GM21786 (cell line): ENCODE results near the gene POLR1E.
A peak's percentile ranks its signal among the peaks of the same experiment; 100 is the strongest.
"Not testable (repeated sequence)": the region's sequence is repeated elsewhere in the genome, so short reads cannot be mapped to it uniquely, and the experiment has no call there.

Experiments
- ATAC-seq: cut with Tn5 transposase; IDR thresholded peaks from one replicate; pipeline ENCODE4 v1.9.1; 2021; ENCODE audit not compliant: unreplicated experiment

The POLR1E gene

DNA sequence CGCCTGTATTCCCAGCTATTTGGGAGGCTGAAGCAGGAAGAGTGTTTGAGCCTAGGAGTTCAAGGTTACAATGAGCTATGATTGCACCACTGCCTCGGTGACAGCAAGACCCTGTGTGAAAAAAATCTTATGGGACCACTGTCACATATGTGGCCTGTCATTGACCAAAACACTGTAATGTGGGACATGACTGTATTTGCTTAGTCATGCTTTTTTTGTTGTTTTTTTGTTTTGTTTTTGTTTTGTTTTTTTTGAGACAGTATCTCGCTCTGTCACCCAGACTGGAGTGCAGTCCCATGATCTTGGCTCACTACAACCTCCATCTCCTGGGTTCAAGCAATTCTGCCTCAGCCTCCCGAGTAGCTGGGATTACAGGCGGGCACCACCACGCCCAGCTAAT, 13.5 kb downstream of the POLR1E start:
- ATAC-seq, result no peak

DNA sequence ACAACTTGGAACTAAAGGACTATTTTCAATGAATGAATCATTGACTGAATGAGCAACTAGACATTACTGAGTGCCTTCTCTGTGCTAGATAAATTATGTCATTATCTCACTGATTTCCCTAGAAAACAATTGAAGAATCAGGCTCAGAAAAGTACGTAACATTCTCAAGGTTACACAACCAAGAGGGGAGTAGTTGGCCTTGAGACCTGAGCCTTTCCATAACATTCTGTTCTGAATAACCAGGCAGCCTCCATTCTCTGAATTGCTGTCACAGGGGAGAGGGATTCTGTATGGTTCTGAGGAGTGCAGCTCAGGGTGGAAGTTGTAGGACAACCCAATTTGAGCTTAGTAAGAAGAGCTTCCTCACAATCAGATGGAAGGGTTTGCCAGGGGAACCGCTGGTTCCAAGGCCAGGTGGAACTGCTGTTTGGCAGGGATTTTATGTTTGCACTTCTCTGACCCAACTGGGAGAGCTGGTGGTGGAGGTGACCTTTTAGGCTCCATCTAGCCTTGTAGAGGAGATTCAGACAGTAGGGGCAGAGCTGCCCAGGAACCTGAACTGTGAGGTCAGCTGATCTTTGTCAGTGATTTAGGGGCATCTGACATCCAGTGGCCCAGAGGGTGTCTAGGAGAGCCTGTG, 16.3 kb downstream of the POLR1E start:
- no peak for ATAC-seq

DNA sequence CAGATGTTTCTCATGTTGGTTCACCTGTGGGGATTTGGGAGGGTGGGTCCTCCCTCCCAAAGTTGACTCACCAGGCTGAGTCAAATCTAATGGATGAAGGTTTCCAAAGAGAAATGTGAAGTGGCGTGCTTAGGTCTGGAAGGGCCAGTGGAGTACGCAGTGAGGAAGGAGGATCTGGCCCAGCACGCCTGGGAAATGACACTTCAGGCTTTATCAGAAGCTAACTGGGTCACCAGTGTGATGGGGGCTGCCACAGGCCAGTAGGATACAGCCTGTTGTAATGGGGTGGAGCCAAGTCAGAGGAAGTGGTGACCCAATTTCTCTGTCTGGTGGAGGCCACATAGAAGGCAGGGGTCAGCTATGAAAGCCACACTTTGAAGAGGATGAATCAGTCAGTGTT, 18.0 kb downstream of the POLR1E start:
- no peak for ATAC-seq

DNA sequence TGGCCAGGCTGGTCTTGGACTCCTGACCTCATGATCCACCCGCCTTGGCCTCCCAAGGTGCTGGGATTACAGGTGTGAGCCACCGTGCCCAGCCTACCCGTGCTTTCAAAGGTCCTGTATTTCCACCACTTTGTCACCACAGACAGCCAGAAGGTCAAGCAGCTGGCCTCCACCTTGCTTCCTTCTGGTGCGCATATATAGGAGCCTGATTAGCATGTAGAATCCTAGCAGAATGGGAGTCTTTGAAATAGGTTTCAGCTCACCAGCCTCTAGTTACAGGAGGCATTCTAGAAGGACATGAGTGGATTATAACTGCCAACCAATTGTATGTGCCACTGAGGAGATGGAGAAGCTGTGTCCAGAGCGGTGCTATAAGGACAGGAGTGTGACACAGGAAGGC, 18.9 kb downstream of the POLR1E start:
- ATAC-seq, result no peak

DNA sequence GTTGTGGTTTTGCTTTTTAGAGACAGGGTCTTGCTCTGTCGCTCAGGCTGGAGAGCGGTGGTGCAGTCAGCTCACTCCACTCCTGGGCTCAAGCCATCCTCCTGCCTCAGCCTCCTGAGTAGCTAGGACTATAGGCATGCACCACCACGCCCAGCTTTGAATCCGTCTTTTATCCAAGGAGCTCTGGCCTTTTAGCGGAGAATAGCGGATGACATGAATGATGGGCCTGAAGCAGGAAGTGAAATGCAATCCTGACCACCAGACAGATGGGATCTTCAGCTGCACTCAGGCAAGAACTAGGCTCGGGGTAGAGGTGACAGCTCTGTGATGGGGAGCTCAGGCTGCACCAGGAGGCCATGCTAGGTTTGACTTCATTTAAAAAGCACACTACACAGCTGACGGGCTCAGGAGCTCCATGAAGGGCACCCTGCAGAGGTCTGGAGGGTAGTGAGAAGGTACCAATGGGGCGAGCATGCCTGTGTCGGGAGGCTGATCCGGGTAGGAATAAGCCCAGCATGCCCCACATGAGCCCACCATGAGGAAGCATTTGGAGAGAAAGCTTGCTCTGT, 21.9 kb downstream of the POLR1E start:
- ATAC-seq, result no peak

DNA sequence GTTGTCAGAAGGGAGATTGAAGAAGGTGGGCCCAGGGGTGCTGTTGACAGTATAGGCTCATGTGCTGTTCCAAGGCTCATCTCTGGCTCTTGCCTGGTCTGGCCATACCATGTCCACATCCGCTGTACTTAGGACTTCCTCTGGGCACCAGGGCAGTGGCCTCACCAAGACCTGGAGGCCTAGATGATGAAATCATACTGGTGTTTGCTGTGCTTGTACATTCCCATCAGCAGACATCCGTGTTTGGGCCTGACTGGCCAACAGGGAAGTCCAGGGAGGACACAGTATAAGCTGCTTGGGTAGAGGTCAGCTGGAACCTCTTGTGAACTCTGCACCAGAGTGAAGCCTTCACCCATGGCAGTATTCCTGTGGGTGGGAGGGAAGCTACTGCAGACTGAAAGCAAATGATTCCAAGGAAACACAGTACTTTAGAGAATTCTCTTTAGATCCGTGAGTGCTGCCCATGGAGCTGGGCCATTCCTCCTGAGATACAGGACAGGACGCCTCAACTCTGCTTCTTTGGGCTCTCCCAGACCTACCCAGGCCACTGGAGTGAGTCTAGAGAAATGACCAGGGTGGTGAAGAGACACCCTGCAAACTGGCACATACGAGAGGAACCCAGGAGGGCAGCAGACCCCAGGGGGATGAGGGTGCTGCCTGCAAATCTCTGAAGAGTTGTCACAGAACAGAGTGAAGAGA, 22.5 kb downstream of the POLR1E start:
- ATAC-seq, result no peak

DNA sequence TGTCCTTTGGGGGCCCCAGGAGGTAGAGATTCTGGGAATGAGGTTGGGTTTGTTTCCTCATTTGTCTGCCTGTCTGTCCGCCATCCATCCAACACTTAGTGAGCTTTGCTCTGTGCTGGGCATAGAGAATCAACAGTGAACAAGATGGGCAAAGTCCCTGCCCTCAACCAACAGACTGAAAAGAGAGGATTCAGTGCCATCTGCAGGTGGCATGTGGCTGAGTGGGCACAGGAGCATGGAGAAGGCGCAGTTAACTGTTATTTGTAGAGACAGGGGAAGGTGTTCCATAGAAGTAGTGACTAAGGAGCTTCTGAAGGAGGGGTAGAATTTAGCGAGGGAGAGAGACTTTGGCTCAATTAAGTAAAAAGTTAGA, 23.1 kb downstream of the POLR1E start:
- no peak for ATAC-seq

DNA sequence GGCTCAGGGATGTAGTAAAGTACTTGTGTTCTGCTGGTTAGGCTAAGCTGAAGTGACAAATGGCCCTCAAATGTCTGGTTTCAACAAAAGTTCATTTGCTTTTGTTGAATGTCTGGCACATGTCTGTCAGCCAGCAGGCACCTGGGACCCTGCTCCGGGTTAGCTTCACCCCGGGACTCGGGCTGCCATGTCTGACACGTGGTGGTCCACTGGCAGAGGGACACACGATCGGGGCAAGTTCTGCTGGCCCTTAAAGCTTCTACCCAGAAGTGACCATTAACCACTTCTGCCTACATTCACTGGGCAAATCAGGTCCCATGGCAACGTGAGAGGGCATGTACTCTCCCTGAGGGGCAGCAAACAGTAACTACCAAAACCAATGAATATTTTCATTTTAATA, 23.8 kb downstream of the POLR1E start:
- no peak for ATAC-seq

DNA sequence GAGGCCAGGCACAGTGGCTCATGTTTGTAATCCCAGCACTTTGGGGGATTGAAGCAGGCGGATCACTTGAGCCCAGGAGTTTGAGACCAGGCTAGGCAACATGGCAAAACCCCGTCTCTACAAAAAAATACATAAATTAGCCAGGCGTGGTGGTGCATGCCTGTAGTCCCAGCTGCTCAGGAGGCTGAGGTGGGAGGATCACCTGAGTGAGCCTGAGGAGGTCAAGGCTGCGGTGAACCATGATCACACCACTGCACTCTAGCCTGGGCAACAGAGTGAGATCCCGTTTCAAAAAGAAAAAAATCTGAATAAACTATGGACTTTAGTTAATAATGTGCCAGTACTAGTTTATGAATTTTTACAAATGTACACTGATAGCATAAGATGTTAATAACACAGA, 24.3 kb downstream of the POLR1E start:
- not testable (repeated sequence) for ATAC-seq

DNA sequence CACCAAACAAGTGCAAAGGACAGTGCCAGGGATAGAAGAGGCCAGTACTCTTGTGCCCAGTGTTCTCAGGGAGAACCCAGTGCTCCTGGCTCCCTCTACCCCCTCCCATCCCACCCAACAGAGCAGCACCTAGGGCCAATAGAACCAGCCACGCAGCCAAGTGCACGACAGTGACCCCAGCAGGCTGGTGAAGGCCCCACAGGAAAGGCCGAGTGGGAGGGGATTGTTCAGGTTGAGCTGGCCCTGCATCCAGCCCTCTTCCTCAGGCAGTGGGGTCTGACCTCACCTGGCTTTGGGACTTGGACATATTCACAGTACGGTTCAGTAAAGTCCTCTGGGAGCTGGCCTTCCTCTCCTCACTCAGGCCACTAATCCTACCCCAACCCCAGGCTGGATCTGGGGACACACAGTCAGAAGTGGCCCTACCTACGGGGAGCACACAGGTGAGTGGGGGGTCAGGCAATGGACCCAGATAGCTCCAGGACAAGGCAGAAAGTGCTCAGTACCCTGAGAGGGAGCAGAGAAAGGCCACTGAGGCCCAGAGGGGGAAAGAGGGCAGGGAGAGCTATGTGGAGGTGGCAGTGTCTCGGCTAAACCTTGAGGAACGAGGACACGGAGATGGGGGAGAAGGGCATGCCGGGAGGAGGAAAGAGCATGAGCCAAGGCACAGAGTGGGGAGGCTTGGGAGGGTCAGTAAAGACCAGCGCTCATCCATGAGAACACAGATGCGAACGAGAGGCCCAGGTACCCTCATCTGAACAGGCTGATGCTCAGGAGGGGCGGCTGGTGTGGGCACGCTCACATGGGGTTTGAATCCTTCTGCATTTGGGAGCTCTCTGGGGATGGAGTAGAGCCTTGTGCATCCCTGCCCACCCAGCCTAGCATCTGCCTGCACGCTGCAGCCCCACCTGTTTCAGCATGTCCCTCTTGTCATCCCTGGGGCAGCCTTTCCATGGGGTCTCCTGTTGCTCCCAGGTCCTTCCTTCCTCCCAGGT, 25.6 kb downstream of the POLR1E start:
- ATAC-seq, result no peak

DNA sequence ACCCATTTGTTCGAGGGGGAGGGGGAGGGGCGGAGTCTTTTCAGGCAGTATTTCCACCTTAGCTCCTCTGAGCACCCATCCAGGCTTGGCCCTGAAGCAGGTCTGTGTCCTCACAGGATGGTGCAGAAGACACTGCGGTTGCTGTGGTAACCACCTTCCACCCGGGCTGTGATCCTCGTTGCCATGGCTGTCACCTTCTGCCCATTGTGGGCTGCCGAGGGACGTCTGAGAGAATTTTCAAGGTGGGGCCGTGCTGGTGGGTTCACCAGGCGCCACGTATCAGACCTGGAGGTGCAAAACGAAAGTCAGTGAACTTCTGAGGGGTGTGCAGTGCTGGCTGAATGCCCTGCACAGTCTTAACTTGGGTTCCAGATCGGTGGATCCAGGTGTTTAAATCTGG, 26.7 kb downstream of the POLR1E start:
- no peak for ATAC-seq

DNA sequence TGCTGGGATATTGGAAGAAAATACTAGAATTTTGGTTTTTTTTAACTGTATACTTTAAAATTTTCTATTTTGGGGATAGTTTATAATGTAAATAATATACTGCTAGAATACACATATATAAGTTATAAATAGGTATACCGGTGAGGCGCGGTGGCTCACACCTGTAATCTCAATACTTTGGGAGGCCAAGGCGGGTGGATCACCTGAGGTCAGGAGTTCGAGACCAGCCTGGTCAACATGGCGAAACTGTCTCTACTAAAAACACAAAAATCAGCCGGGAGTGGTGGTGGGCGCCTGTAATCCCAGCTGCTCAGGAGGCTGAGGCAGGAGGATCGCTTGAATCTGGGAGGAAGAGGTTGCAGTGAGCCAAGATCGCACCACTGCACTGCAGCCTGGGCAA, 28.7 kb downstream of the POLR1E start:
- ATAC-seq, result not testable (repeated sequence)

DNA sequence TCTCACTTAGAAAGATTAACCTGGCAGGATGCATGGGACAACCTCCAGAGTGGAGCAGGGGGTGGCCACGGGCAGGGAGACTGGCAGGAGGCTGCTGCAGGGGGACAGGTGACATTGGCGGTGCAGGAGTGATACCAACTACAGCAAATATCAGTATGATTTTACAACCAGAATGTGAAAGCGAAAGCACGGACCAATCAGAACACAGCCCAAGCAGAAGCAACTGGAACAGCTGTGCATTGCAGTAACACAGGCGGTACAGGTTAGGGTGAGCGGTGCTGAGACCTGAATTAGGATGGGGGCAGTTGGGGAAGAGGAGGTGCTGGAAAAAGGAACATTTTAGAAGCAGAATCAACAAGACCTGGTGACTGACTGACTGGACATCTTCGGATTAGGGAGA, 29.3 kb downstream of the POLR1E start:
- ATAC-seq, result no peak

DNA sequence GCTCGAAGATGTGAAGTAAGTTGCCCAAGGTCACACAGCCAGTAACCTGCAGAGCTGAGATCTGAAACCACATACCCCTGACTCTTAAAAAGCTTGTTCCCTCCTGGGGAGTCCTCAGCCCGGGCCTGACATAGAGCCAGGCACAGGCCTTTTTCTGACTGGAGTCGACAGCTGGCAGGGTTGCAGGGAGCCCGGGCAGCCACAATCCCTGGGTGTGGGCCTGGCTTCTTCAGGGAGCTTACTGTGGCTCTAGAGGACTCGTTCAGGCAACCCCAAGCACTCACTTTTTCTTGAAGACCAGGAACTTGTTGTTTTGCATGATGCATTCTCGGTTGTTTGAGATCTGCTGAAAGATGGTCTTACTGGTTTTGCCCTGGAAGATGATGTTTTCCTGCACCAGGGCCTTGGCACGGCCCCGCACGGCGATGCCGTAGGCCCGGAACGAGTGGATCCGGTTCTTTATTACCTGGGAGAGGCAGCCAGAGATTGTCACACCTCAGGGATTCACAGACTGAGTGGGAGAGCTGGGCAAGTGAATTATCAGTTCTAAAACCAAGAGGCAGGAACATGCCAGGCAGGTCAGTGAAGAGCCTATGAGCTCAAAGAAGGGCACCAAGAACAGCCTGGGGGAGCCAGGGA, 30.0 kb downstream of the POLR1E start:
- no peak for ATAC-seq

DNA sequence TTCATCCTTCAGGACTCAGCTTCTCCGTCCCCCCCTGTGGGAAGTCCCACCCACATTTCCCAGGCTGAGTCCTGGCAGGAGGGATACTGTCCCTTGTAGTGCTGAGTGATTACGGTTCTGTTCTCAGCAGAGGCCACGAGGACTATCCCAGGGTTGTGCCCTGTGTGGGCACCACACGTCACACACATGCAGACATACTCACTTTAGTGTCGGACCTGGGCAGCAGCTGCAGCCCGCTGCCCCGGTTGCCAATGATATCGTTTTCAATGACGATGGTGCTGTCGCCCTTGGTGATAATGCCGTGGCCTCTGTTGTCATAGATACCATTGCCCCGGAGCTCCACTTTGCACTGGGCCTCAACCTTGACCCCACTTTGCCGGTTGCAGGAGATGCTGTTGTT, 32.2 kb downstream of the POLR1E start:
- no peak for ATAC-seq

DNA sequence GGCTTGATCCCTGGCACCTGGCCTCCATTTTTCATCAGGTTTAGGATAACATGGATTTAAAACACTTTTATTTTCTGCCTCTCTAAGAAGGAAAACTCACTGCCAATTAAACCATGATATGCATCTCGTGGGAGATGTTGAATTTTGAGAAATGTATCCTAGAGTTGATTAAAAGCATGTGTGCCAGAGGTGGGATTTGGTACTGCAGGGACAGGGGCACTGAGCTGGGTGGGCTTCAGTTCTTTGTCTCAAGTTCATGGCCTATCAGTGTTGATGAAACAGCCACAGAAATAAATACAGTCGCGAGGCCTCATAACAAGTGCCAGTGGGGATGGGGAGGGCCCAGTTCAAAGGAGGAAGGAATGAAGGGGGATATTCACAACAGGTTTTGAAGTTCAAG, 34.9 kb downstream of the POLR1E start:
- ATAC-seq, result no peak

DNA sequence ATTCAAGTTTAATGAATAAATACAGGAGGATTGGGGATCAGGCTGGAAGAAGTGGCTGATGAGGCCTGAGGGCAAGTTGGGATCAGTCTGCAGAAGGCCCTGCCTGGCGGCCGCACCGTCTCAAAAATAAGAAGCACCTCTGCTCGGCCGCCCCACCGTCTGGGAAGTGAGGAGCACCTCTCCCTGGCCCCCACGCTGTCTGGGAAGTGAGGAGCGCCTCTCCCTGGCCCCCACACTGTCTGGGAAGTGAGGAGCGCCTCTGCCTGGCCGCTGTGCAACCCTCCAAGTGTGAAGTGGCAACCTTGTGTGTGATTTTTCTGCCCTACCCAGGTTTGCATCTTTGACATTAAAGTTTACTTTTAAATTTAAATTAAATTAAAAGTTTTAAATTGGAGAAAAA, 35.4 kb downstream of the POLR1E start:
- ATAC-seq, result no peak

DNA sequence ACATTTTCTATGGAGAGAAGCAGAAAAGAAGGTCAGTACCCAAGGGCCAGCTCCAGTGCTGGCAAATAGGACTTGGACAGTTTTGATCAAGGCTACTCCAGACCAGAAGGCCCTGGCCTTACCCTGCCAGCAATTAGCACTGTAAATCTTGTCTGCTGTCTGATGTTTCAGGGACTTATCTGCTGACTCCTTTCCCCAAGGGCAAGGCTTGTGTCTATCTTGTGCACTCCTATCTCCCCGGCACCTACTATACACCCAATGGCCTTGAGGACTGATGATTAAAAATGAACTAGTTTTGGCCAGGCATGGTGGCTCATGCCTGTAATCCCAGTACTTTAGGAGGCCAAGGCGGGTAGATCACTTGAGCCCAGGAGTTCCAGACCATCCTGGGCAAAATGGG, 37.2 kb downstream of the POLR1E start:
- ATAC-seq, result no peak

DNA sequence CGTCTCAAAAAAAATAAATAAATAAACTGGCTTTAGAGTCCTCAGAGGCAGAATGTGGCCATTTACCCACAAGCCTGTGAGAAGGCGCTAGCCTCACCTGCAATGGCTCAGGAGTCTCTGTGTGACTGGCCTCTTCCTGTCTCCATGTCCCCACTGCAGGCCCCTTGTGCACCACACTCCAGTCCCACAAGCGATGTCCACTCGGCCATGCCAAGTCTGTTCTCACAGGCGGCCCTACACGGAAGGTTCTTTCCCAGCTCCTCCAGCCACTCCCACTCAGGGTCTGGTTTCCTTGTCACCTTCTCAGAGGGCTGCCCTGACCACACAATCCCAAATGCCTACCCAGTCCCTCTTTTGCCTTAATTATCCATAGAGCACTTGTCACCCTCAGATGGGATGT, 38.2 kb downstream of the POLR1E start:
- ATAC-seq, result no peak

DNA sequence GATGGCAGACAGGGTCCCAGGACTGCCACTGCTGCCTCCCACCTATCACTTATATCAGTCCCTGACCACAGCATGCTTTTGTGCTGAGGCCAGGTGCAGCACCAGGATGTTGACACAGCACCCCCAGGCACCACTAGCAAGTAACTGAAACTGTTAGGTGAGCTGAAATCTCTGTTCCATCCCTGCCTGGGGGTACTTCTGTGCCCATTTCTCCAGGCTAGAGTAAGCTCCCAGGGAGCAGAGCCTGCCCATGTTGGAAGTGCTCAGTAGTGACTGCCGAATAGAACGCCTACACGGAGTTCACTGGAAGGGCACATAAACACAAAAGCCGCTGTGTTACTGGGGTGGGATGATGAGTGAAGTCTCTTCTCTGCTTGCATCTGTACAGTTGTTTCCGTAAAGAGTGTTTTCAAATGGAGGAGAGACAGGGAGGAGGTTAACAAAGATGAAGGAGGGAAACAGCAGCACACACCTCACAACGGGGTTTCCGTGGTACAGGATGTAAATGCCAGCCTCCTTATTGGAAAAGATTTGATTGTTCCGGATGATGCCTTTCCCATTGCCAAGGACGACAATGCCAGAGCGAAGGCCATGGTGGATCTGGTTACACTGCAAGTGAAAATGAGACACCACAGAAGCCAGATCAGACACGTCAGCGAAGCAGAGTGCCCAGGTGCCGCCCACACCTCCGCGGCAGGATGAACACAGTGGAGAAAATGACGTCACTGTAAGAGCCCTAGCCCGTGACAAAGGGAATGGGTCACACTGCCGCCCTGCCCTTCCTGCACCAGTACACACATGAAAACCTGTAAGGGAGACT, 43.1 kb downstream of the POLR1E start:
- peak; percentile 66 for ATAC-seq
